Measurements from ENCODE around the gene B4GALNT3. TPM values are rescaled to one million over a fixed set of nuclear protein-coding genes. Genes with fewer than 3 reads are reported as not detected.

B4GALNT3 gene
- total and polyA plus RNA-seq, 10 of the 15 experiments (the other 5 are each of a cell fraction or from before 2014, with no cell fraction given) = 0.05 to 4.2 (median 2.7) TPM; not detected in 1

DNA sequence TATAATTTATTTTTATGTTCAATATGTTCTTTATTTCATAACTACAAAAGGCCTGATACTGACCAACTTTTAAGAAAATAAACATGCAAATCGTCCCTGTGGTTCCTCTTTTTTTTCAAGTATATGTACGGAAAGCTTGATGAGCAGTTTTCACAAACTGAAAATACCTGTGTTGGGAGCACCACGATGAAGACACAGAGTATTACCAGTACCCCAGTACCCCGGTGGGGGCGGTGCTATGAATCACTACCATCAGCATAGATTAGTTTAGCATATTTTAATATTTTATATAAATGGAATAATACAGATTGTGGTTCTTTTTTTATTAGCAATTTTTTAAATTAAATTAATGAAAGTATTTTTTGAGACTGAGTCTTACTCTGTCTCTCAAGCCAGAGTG, 7.0 kb downstream of the B4GALNT3 start (continued):
- TF ChIP-seq, protein P1, sequence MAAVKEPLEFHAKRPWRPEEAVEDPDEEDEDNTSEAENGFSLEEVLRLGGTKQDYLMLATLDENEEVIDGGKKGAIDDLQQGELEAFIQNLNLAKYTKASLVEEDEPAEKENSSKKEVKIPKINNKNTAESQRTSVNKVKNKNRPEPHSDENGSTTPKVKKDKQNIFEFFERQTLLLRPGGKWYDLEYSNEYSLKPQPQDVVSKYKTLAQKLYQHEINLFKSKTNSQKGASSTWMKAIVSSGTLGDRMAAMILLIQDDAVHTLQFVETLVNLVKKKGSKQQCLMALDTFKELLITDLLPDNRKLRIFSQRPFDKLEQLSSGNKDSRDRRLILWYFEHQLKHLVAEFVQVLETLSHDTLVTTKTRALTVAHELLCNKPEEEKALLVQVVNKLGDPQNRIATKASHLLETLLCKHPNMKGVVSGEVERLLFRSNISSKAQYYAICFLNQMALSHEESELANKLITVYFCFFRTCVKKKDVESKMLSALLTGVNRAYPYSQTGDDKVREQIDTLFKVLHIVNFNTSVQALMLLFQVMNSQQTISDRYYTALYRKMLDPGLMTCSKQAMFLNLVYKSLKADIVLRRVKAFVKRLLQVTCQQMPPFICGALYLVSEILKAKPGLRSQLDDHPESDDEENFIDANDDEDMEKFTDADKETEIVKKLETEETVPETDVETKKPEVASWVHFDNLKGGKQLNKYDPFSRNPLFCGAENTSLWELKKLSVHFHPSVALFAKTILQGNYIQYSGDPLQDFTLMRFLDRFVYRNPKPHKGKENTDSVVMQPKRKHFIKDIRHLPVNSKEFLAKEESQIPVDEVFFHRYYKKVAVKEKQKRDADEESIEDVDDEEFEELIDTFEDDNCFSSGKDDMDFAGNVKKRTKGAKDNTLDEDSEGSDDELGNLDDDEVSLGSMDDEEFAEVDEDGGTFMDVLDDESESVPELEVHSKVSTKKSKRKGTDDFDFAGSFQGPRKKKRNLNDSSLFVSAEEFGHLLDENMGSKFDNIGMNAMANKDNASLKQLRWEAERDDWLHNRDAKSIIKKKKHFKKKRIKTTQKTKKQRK (IDR thresholded peaks at IDR 0.05; ENCODE audit: low read depth, low read length) = no peak
- TF ChIP-seq, protein P2, sequence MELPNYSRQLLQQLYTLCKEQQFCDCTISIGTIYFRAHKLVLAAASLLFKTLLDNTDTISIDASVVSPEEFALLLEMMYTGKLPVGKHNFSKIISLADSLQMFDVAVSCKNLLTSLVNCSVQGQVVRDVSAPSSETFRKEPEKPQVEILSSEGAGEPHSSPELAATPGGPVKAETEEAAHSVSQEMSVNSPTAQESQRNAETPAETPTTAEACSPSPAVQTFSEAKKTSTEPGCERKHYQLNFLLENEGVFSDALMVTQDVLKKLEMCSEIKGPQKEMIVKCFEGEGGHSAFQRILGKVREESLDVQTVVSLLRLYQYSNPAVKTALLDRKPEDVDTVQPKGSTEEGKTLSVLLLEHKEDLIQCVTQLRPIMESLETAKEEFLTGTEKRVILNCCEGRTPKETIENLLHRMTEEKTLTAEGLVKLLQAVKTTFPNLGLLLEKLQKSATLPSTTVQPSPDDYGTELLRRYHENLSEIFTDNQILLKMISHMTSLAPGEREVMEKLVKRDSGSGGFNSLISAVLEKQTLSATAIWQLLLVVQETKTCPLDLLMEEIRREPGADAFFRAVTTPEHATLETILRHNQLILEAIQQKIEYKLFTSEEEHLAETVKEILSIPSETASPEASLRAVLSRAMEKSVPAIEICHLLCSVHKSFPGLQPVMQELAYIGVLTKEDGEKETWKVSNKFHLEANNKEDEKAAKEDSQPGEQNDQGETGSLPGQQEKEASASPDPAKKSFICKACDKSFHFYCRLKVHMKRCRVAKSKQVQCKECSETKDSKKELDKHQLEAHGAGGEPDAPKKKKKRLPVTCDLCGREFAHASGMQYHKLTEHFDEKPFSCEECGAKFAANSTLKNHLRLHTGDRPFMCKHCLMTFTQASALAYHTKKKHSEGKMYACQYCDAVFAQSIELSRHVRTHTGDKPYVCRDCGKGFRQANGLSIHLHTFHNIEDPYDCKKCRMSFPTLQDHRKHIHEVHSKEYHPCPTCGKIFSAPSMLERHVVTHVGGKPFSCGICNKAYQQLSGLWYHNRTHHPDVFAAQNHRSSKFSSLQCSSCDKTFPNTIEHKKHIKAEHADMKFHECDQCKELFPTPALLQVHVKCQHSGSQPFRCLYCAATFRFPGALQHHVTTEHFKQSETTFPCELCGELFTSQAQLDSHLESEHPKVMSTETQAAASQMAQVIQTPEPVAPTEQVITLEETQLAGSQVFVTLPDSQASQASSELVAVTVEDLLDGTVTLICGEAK (IDR thresholded peaks at IDR 0.05; ENCODE audit: borderline replicate concordance) = no peak
- TF ChIP-seq CBX3 (IDR thresholded peaks at IDR 0.05; ENCODE audit: borderline replicate concordance, low read depth) (no peak), ZSCAN29 (IDR thresholded peaks at IDR 0.05) (no peak), MYB (IDR thresholded peaks at IDR 0.05; ENCODE audit: borderline replicate concordance, low read depth, low read length) (no peak), ASH2L (IDR thresholded peaks at IDR 0.05; ENCODE audit: borderline replicate concordance, low read depth) (no peak), NFIC (IDR thresholded peaks at IDR 0.05; ENCODE audit: low read depth, low read length) (no peak), BACH1 (IDR thresholded peaks at IDR 0.05; ENCODE audit: borderline replicate concordance) (no peak)
- TF ChIP-seq, protein P3, sequence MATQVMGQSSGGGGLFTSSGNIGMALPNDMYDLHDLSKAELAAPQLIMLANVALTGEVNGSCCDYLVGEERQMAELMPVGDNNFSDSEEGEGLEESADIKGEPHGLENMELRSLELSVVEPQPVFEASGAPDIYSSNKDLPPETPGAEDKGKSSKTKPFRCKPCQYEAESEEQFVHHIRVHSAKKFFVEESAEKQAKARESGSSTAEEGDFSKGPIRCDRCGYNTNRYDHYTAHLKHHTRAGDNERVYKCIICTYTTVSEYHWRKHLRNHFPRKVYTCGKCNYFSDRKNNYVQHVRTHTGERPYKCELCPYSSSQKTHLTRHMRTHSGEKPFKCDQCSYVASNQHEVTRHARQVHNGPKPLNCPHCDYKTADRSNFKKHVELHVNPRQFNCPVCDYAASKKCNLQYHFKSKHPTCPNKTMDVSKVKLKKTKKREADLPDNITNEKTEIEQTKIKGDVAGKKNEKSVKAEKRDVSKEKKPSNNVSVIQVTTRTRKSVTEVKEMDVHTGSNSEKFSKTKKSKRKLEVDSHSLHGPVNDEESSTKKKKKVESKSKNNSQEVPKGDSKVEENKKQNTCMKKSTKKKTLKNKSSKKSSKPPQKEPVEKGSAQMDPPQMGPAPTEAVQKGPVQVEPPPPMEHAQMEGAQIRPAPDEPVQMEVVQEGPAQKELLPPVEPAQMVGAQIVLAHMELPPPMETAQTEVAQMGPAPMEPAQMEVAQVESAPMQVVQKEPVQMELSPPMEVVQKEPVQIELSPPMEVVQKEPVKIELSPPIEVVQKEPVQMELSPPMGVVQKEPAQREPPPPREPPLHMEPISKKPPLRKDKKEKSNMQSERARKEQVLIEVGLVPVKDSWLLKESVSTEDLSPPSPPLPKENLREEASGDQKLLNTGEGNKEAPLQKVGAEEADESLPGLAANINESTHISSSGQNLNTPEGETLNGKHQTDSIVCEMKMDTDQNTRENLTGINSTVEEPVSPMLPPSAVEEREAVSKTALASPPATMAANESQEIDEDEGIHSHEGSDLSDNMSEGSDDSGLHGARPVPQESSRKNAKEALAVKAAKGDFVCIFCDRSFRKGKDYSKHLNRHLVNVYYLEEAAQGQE (IDR thresholded peaks at IDR 0.05; ENCODE audit: low read depth, low read length) = no peak
- TF ChIP-seq, protein P4, sequence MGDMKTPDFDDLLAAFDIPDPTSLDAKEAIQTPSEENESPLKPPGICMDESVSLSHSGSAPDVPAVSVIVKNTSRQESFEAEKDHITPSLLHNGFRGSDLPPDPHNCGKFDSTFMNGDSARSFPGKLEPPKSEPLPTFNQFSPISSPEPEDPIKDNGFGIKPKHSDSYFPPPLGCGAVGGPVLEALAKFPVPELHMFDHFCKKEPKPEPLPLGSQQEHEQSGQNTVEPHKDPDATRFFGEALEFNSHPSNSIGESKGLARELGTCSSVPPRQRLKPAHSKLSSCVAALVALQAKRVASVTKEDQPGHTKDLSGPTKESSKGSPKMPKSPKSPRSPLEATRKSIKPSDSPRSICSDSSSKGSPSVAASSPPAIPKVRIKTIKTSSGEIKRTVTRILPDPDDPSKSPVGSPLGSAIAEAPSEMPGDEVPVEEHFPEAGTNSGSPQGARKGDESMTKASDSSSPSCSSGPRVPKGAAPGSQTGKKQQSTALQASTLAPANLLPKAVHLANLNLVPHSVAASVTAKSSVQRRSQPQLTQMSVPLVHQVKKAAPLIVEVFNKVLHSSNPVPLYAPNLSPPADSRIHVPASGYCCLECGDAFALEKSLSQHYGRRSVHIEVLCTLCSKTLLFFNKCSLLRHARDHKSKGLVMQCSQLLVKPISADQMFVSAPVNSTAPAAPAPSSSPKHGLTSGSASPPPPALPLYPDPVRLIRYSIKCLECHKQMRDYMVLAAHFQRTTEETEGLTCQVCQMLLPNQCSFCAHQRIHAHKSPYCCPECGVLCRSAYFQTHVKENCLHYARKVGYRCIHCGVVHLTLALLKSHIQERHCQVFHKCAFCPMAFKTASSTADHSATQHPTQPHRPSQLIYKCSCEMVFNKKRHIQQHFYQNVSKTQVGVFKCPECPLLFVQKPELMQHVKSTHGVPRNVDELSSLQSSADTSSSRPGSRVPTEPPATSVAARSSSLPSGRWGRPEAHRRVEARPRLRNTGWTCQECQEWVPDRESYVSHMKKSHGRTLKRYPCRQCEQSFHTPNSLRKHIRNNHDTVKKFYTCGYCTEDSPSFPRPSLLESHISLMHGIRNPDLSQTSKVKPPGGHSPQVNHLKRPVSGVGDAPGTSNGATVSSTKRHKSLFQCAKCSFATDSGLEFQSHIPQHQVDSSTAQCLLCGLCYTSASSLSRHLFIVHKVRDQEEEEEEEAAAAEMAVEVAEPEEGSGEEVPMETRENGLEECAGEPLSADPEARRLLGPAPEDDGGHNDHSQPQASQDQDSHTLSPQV (IDR thresholded peaks at IDR 0.05) = no peak
- TF ChIP-seq, protein P5, sequence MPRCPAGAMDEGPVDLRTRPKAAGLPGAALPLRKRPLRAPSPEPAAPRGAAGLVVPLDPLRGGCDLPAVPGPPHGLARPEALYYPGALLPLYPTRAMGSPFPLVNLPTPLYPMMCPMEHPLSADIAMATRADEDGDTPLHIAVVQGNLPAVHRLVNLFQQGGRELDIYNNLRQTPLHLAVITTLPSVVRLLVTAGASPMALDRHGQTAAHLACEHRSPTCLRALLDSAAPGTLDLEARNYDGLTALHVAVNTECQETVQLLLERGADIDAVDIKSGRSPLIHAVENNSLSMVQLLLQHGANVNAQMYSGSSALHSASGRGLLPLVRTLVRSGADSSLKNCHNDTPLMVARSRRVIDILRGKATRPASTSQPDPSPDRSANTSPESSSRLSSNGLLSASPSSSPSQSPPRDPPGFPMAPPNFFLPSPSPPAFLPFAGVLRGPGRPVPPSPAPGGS (IDR thresholded peaks at IDR 0.05; ENCODE audit: borderline replicate concordance, insufficient read depth, low read depth, low read length, poor library complexity, severe bottlenecking) = no peak

Measured in GM12878 (cell line).